ENCODE data around the gene RLF.

GRCh38 chr1:40226192-40226591 is 65.0 kb downstream of the RLF start:
- TF ChIP-seq CTCF (IDR thresholded peaks at IDR 0.05): no peak
- TF ChIP-seq POLR2A (IDR thresholded peaks at IDR 0.05): no peak
